ENCODE results near the gene NDFIP1. TPM values are rescaled to one million over a fixed set of nuclear protein-coding genes. Genes with fewer than 3 reads are reported as not detected.

The NDFIP1 gene
- total RNA-seq, 2 experiments from 2014 or later: 28.5 to 31.7 TPM

- H3K27me3 Mint-ChIP-seq: peaks cover 5% of the 10 kb centered on the region
- DNase-seq: no peak
- H3K4me3 Mint-ChIP-seq: no peak overlapping the region
- CTCF ChIA-PET: no interaction called here
- no peaks in the 10 kb centered on the region for H3K9me3 Mint-ChIP-seq (ENCODE audit: low read depth)
- H3K4me1 Mint-ChIP-seq: no peaks in the 10 kb centered on the region
- H3K27ac Mint-ChIP-seq: no peak overlapping the region
- H3K36me3 Mint-ChIP-seq: no peaks in the 10 kb centered on the region
- ATAC-seq: no peak
These were observed 88.5 kb downstream of the NDFIP1 start for GRCh38 chr5:142197098-142197497.

GRCh38 chr5:142197781-142198180 is 89.2 kb downstream of the NDFIP1 start:
- Mint-ChIP-seq H3K27ac (no peak overlapping the region), H3K4me3 (no peak overlapping the region), H3K36me3 (no peaks in the 10 kb centered on the region), H3K27me3 (peaks cover 7% of the 10 kb centered on the region), H3K9me3 (ENCODE audit: low read depth) (no peaks in the 10 kb centered on the region), H3K4me1 (no peaks in the 10 kb centered on the region)
- DNase-seq: no peak
- ATAC-seq: no peak
- CTCF ChIA-PET: no interaction called here

- no peaks in the 10 kb centered on the region for H3K36me3 Mint-ChIP-seq
- CTCF ChIA-PET: no interaction called here
- H3K4me1 Mint-ChIP-seq: no peaks in the 10 kb centered on the region
- no peak overlapping the region for H3K27ac Mint-ChIP-seq
- H3K27me3 Mint-ChIP-seq: peaks cover 17% of the 10 kb centered on the region
- H3K9me3 Mint-ChIP-seq (ENCODE audit: low read depth): no peaks in the 10 kb centered on the region
- DNase-seq (no peak), ATAC-seq (no peak)
- no peak overlapping the region for H3K4me3 Mint-ChIP-seq
These were observed 90.8 kb downstream of the NDFIP1 start for GRCh38 chr5:142199388-142199787.

GRCh38 chr5:142200387-142200786 is 91.8 kb downstream of the NDFIP1 start:
- no peaks in the 10 kb centered on the region for H3K9me3 Mint-ChIP-seq (ENCODE audit: low read depth)
- H3K27me3 Mint-ChIP-seq: peaks cover 18% of the 10 kb centered on the region
- no peak overlapping the region for H3K4me3 Mint-ChIP-seq
- no peak for ATAC-seq
- no peaks in the 10 kb centered on the region for H3K36me3 Mint-ChIP-seq
- DNase-seq: no peak
- H3K27ac Mint-ChIP-seq: no peak overlapping the region
- CTCF ChIA-PET: no interaction called here
- H3K4me1 Mint-ChIP-seq: no peaks in the 10 kb centered on the region

GRCh38 chr5:142201471-142201887 is 92.9 kb downstream of the NDFIP1 start:
- DNase-seq (no peak), ATAC-seq (no peak)
- H3K27ac Mint-ChIP-seq: no peak overlapping the region
- H3K27me3 Mint-ChIP-seq: peaks cover 18% of the 10 kb centered on the region
- H3K4me1 Mint-ChIP-seq: no peaks in the 10 kb centered on the region
- H3K9me3 Mint-ChIP-seq (ENCODE audit: low read depth): no peaks in the 10 kb centered on the region
- no peaks in the 10 kb centered on the region for H3K36me3 Mint-ChIP-seq
- CTCF ChIA-PET: no interaction called here
- H3K4me3 Mint-ChIP-seq: no peak overlapping the region

GRCh38 chr5:142202282-142202681 is 93.7 kb downstream of the NDFIP1 start:
- Mint-ChIP-seq H3K27me3 (peaks cover 18% of the 10 kb centered on the region), H3K4me1 (no peaks in the 10 kb centered on the region), H3K9me3 (ENCODE audit: low read depth) (no peaks in the 10 kb centered on the region), H3K36me3 (no peaks in the 10 kb centered on the region), H3K27ac (no peak overlapping the region), H3K4me3 (no peak overlapping the region)
- no peak for DNase-seq
- no peak for ATAC-seq
- CTCF ChIA-PET: no interaction called here

Other genes starting within 250 kb of the NDFIP1 start
- gene PCDH1, start 230.4 kb upstream of the NDFIP1 start, total RNA-seq: not detected
- 10 to 100 TPM; 65.4 to 68.7 TPM for gene DELE1, start 184.9 kb upstream of the NDFIP1 start, total RNA-seq
- gene PCDH12, start 150.6 kb upstream of the NDFIP1 start, total RNA-seq: under 1 TPM; 0.12 to 0.19 TPM
- gene RNF14, start 139.7 kb upstream of the NDFIP1 start, total RNA-seq: 10 to 100 TPM; 23.8 to 28.2 TPM
- gene GNPDA1, start 95.8 kb upstream of the NDFIP1 start, total RNA-seq: 10 to 100 TPM in 1 of 2 experiments, 1 to 10 TPM in 1; 7.7 to 10.0 TPM
- under 1 TPM; 0.09 to 0.14 TPM for gene SPRY4, start 216.2 kb downstream of the NDFIP1 start, total RNA-seq